Kidney epithelial cell (primary cell): ENCODE data around the gene PPP2R1A. TPM values are rescaled to one million over a fixed set of nuclear protein-coding genes. Genes with fewer than 3 reads are reported as not detected.
A peak's percentile ranks its signal among the peaks of the same experiment; 100 is the strongest.
"Not testable (repeated sequence)": the region's sequence is repeated elsewhere in the genome, so short reads cannot be mapped to it uniquely, and the experiment has no call there.

Experiments used
- DNase-seq: peaks from one replicate; pipeline ENCODE4 v3.0.0-alpha.2; 2010; ENCODE audit warnings: low read depth
- H3K27me3 ChIP-seq: 2 replicates; pipeline ENCODE4 v1.6.0; 2011; ENCODE audit warnings: low read length; ENCODE audit not compliant: control insufficient read depth, insufficient read depth
- H3K36me3 ChIP-seq: 2 replicates; pipeline ENCODE4 v1.5.1; 2011; ENCODE audit warnings: low read length; ENCODE audit not compliant: control insufficient read depth, insufficient read depth
- H3K4me3 ChIP-seq: 2 replicates; pipeline ENCODE4 v1.5.1; 2011; ENCODE audit warnings: low read depth, mild to moderate bottlenecking, control low read depth, low read length
- CTCF ChIP-seq: IDR thresholded peaks from 2 replicates; pipeline ENCODE4 v1.5.1; 2011; ENCODE audit warnings: mild to moderate bottlenecking, moderate library complexity, low read length, control low read depth, inconsistent platforms; ENCODE audit not compliant: insufficient read depth, poor library complexity, severe bottlenecking
- total RNA-seq: library from RNA; depleted of rRNA; stranded (reverse); fragments of >200 nt; gene quantifications from 2 replicates; pipeline ENCODE4 v1.2.3, GENCODE V29; 2015

PPP2R1A gene
- total RNA-seq, 1 donor from 2014 or later, result 329 TPM

- no peak for DNase-seq
- Histone ChIP-seq H3K4me3 (no peak overlapping the region), H3K27me3 (no peaks in the 10 kb centered on the region), H3K36me3 (peaks cover 1% of the 10 kb centered on the region)
- no peak for TF ChIP-seq CTCF
These were observed 8.1 kb downstream of the PPP2R1A start for GRCh38 chr19:52197964-52198363.

- no peak for DNase-seq
- Histone ChIP-seq H3K36me3 (peaks cover 1% of the 10 kb centered on the region), H3K4me3 (no peak overlapping the region), H3K27me3 (no peaks in the 10 kb centered on the region)
- TF ChIP-seq CTCF, result no peak
These were observed 8.8 kb downstream of the PPP2R1A start for GRCh38 chr19:52198678-52199077.

GRCh38 chr19:52200044-52200443 lies 10.2 kb downstream of the PPP2R1A start:
- peak; percentile 7 for DNase-seq
- Histone ChIP-seq H3K4me3 (no peak overlapping the region), H3K36me3 (peaks cover 3% of the 10 kb centered on the region), H3K27me3 (no peaks in the 10 kb centered on the region)
- no peak for TF ChIP-seq CTCF

- not testable (repeated sequence) for H3K27me3 ChIP-seq, DNase-seq, H3K36me3 ChIP-seq, H3K4me3 ChIP-seq
These were observed 11.0 kb downstream of the PPP2R1A start for GRCh38 chr19:52200755-52201391.

GRCh38 chr19:52206481-52206880 lies 16.6 kb downstream of the PPP2R1A start:
- TF ChIP-seq CTCF, result no peak
- Histone ChIP-seq H3K36me3 (peaks cover 10% of the 10 kb centered on the region), H3K4me3 (no peak overlapping the region), H3K27me3 (no peaks in the 10 kb centered on the region)
- DNase-seq, result no peak

- no peak for TF ChIP-seq CTCF
- H3K36me3 ChIP-seq, result peaks cover 14% of the 10 kb centered on the region
- H3K4me3 ChIP-seq, result no peak overlapping the region
- no peak for DNase-seq
- H3K27me3 ChIP-seq, result no peaks in the 10 kb centered on the region
These were observed 21.4 kb downstream of the PPP2R1A start for GRCh38 chr19:52211203-52211602.
